Measurements from ENCODE around the gene OR7A10.

Gene OR7A10

DNA sequence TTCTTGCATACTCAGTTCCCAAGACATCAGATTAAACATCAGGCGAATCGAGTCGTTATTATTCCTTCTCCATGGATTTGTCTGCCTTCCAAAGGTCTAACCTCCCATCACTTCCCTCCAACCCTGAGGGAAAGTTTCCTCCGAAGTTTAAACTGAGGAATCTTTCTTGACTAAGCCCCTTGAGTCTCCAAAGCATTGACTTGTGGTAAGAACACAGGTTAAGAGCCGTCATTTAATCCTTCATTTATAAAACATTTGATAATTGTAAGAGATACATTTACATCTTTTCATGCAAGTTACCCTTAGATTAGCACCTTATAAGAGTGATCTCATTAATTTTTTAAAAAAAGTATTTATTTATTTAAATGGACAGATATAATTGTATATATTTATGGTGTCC lies at the start of gene OR7A10:
TSS of gene OR7A10 (minus strand) at position 101 of the 400 bp plus-strand sequence. CDS start 7,045 bp downstream, outside the sequence.
- no peak for DNase-seq

DNA sequence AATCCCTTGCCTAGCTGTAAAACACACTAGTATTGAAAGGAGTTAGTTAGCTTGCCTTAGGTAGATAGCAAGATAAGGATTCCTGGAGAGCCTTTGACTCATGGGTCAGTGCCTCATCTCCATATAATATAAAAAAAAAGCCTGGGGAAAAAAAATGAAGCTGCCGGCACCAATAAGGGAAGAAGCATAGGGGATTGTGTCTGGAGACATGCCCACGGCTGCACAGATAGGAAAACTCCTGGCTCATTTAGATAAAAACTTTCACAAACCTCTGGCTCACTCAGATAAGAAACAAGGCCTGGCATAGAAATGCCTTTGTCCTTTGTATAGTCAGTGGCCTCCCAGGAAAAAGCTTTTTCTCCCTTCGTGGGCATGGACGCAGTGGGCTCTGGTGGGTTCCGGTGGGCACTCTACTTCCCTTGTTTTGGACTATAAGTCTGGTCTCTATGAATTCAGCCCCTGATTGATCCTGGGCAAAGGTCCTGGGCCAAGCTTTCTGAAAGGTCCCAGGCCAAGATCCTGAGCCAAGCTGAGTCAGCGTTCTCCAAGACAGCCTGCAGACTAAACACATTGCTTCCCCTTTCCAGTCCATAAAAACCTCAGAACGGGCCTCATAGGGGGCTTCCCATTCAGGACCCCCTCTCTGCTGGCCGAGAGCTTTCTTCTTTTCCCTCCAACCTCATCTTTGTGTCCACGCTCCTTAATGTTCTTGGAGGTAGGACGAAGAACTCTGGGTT lies 42.1 kb upstream of the OR7A10 start:
- DNase-seq, result no peak

DNA sequence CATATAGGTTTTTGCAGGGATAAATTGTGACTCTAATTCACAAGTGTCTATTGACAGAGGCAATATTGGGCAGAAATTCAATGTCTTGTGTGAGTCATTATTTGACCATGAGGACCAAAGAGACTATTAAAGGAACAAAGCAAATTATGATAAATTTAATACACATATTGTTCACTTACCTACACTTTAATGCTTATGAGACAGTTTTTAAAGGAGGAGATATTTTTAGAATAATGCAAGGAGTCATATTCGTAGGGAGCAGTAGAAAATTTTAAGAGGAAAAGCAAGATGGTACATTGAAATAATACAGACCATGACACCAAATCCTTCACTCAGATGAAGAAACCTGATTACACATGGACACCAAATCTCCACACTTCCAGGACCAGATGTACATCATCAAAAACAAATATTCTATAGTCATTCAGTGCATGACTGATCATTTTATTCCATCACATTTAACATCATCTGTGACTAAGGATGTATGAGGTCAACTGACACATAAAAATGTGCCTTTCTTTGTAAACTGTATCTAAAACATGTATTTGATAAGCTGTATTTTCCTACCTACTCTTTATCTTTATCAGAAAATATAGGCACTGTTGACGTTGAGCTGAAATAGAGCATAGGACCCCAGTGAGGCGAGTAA lies 41.4 kb upstream of the OR7A10 start:
- DNase-seq, result no peak

DNA sequence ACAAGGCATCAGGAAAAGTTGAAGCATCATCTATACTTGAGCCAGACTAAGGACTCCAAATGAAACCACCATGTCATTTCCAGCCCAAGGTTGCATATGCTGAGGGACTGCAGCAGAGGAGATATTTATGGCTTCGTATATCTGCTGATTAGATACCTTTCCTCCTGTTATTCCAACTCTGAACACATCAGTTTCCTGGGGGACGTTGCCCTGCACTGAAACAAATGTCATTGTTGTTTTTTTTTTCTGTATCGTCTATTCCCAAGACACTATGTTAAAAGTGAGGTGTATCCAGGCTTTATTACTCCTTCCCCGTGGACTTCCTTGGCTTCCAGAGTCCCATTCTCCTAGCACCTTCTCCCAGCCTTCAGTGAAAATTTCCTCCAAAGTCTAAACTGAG lies 37.3 kb upstream of the OR7A10 start, which contains the start of gene OR7A17:
TSS of gene OR7A17 (minus strand) at position 101 of the 400 bp plus-strand sequence. CDS start 4,777 bp downstream, outside the sequence.
- no peak for DNase-seq

GRCh38 chr19:14871619-14872230 lies 23.0 kb upstream of the OR7A10 start:
- DNase-seq, result no peak

GRCh38 chr19:14868497-14868896 lies 19.8 kb upstream of the OR7A10 start:
- no peak for DNase-seq

DNA sequence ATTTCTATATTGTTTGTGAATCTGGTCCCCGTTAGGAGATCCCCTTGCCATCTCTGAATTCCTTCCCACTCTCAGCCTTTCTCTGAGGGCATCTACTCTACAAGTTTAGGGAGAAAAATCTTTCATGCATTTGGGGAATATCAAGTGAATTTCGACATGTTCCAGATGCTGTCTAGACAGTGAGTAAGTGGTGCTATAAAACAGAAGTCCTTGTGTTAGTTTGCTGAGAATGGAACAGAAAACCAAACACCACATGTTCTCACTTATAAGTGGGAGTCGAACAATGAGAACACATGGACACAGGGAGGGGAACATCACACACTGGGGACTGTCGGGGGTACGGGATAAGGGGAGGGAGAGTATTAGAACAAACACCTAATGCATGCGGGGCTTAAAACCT lies 5.1 kb downstream of the OR7A10 start:
- no peak for DNase-seq

DNA sequence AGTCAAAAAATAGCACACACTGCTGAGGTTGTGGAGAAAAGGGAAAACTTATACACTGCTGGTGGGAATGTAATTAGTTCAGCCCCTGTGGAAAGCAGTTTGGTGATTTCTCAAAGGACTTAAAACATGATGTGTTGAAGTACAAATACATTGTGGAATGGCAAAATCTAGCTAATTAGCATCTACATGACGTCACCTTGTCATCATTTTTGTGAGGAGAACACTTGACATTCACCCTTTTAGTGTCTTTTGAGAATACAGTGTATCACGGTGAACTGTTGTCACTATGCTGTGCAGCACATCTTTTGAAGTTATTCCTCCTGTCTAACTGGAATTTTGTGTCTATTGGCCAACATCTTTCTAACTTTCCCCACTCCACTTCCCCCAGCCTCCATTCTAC lies 5.6 kb downstream of the OR7A10 start:
- DNase-seq, result no peak

DNA sequence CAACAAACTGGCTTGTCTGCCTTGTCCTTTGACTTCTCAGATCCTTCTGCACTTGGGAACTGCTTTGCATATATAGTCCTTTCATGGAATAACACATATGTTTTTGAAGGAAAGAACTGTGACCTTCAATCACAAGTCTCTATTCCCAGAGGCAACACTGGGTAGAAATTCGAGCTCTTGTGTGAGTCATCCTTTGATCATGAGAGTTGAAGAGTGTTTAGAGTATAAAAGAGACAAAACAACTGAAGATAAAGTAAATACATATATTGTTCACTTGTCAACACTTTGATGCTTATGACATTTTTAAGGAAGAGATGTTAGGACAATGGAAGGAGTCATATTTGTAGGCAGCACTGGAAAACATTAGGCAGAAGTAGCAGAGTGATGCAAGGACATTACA lies 8.5 kb downstream of the OR7A10 start:
- DNase-seq, result no peak

DNA sequence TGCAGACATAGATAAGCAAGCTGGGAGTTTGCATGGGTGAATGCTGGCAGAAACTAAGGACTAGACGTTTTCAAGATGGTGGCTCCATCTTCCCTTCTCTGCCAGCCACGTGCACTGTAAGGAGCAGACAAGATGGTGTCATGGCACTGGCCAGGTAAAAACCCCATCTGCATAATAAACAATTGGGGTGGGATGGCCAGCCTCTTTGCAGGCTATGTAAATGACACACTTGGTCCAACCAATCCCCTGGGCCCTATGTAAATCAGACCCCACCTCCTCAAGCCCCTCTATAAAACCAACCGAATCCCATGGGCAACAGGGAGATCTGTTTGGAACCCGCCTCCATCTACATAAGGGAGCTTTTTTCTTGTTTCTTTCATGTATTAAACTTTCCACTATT lies 11.3 kb downstream of the OR7A10 start:
- no peak for DNase-seq

GRCh38 chr19:14835011-14835410 lies 13.7 kb downstream of the OR7A10 start, which contains the start of the genes OR7A5 and OR7C1:
Gene OR7A5 (minus strand): TSS chr19:14835185. CDS start chr19:14828241, 6,944 bp downstream.
Gene OR7C1 (minus strand): TSS chr19:14835185. CDS start chr19:14800136, 35,049 bp downstream.
- no peak for DNase-seq

DNA sequence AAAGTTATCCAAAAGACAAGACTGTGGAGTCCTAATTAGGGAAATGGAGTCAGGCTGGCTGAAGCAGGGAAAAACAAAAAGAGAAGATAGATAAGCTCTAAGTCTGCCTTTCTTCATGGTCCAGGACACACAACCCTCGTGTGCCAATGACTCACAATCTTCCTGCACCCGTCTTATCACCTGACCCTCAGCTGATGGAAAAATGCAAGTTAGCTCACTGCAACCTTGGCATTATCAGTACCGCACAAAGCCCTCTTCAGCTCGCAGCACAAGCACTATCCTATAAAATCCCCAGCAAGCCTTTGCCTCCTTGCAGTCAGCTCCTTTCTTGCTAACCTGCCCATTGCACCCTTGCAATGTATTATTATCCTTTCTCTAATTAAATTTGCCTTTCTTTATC lies 18.0 kb downstream of the OR7A10 start:
- no peak for DNase-seq

- no peak for DNase-seq
These were observed 22.7 kb downstream of the OR7A10 start for GRCh38 chr19:14826006-14826405.

DNA sequence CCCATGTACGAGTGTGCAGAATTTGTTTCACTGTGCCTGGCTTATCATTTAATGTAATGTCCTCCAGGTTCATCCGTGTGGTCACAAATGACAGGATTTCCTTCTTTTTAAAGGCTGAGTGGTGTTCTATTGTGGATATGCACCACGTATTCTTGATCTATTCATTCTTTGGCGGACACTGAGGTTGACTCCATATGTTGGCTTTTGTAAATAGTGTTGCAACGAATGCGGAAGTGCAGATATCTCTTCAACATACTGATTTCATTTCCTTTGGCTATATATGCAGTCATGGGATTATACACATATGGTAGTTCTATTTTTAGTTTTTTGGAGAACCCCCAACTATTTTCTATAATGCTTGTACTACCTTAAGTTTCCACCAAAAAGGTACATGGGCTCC lies 26.8 kb downstream of the OR7A10 start:
- DNase-seq, result no peak

DNA sequence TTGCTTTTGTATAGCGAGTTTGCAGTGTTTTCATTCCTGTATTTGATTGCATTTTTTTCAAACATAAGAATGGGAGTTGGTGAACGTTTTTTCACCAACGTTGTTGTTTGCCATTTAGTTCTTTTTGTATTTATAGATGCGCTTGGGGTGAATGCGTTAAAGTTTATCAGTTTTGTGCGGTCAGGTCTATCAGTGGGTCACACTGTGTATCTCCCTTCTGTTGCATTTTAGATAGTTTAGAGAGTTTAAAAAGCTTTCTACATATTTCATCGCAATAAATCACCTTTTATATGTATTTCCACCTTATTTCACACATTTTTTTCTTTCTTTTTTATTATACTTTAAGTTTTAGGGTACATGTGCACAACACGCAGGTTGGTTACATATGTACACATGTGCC lies 30.1 kb downstream of the OR7A10 start:
- no peak for DNase-seq

DNA sequence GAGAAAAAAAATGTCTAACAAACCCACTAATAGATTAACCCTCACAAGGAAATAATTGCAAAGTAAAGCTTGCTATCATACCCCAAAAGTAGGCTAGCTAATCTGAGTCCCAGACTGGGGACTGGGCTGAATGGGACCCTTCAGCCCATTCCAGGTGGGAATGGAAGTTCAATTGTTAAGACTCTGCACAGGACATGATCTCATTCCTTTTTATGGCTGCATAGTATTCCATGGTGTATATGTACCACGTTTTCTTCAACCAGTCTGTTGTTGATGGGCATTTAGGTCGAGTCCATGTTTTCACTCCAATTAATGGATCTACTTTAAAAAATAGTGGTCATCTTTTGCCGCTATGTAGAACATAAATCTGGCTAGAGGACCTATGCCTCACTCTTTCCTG lies 31.7 kb downstream of the OR7A10 start:
- DNase-seq, result no peak

DNA sequence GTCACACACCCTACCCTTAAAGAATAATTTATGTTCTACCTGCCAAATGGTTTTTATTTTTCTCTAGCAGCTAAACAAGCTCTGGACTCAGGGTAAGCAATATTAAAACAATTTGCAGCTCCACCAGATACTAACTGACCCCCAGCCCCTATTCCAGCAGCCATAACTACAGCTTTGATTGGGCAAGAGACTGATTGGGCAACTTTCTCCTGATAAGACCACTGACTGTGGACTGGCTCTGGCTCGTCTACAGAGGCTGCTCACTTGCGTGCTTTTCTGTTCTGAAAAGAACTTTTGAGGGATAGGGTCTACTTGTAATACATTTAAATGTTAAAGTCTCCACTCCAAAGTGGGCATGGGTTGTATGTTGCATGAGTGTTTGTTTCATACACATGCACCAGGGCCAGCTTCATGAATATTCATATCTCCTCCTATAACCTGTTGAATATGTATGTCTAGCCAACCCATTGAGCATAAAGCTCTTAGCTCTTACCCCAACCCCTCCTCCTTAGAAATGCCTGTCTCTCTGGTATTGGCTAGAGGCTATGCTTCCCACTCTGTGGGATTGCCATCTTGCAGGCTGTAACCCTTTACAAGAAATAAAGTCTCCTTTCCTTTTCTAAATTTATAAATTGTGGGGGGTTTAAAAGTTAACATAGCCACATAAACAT lies 33.6 kb downstream of the OR7A10 start:
- no peak for DNase-seq

DNA sequence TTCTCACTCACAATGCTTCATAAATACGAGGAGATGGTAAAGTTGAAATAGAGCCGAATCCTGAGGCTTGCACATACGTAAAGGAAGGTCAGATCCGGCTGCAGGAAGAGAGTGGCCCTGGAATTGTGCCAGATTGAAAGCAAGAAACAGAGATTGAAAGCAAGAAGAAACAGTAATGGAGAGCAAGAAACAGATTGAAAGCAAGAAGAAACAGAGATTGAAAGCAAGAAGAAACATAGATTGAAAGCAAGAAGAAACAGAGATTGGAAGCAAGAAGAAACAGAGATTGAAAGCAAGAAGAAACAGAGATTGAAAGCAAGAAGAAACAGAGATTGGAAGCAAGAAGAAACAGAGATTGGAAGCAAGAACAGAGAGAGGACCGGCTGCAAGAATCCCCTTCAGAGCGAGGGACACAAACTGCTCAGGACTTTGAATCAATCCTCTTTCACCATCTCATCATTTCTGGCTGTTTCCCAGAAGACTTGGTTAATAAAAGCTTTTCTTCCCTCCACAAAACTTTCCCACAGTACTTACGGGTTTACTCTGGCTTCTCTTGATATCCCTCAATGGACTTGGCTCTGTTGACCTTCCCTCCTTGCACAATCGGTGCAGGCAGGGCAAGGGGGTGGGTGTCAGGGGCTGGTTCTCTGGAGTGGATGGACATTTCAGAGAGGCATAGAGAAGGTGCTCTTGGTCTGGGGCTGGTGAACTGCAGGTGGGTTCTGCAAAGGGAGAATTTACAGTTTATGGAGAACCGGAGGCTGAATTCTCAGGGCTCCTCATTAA lies 39.3 kb downstream of the OR7A10 start:
- no peak for DNase-seq

- DNase-seq, result no peak
These were observed 44.0 kb downstream of the OR7A10 start for GRCh38 chr19:14804765-14805164.

GRCh38 chr19:14798760-14799159 lies 50.0 kb downstream of the OR7A10 start:
- DNase-seq, result no peak

- no peak for DNase-seq
These were observed 52.7 kb downstream of the OR7A10 start for GRCh38 chr19:14796021-14796420.

DNA sequence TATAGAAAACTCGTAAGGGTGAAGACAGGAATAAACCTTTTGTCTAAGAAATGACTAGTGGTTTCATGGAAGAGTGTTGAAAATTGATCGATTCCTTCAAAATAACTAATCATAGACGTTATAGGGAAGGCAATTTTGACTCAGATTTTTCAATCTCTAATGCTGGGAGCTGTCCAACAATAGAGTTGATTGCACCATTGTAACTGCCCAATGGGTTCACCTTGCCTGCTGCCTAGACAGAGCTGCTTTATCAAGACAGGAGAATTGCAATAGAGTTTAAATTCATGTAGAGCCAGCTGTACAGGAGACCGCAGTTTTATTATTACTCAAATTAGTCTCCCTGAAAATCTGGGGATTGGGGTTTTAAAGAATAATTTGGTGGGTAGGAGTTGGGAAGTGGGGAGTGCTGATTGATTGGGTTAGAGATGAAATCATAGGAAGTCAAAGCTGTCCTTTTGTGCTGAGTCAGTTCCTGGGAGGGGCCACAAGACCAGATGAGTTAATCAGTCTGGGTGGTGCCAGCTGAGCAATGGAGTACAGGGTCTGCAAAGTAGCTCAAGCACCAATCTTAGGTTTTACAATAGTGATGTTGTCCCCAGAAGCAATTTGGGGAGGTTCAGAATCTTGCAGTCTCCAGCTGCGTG lies 53.5 kb downstream of the OR7A10 start:
- no peak for DNase-seq
